HFF-Myc (cell line): ENCODE data around the gene TSPYL6.
"Not testable (repeated sequence)": the region's sequence is repeated elsewhere in the genome, so short reads cannot be mapped to it uniquely, and the experiment has no call there.

ENCODE experiments used
- DNase-seq: peaks from one replicate; pipeline ENCODE4 v3.0.0-alpha.2; 2011; ENCODE audit warnings: low read depth; ENCODE audit errors: extremely low read depth
- H3K4me3 ChIP-seq: replicated peaks from 2 replicates; pipeline ENCODE4 v1.5.1; 2011; ENCODE audit warnings: low read depth, mild to moderate bottlenecking, control low read depth, low read length
- CTCF ChIP-seq: IDR thresholded peaks from 2 replicates; pipeline ENCODE4 v1.5.1; 2012; ENCODE audit warnings: mild to moderate bottlenecking, low read depth, low read length, control low read depth; ENCODE audit errors: missing control alignments

TSPYL6 gene

GRCh38 chr2:54271189-54271588, 15.2 kb upstream of the TSPYL6 start:
- DNase-seq: no peak
- no peak for TF ChIP-seq CTCF

DNA sequence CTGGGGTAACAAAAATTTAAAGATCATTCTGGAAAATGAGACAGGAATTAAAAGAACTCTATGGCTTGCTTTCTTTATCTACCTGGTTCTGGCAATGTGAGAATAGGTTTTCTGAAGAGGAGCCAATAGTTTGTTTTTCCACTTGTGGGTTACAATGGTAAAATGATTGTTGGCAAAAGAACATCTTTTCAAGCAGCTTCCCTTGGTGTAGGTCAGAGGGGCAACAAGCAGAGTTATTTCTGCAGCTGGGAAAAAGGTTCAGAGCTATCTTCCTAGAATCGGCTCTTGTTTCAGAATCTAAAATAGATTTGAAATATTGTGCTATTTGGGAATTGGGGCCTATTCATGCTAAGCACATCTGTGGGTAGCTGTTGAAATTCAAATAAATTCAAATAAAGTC, 11.5 kb upstream of the TSPYL6 start:
- no peak for TF ChIP-seq CTCF
- DNase-seq: no peak

More at GRCh38 chr2:54271189-54271588, 15.2 kb upstream of the TSPYL6 start:
- H3K4me3 ChIP-seq: no peak overlapping the region

GRCh38 chr2:54265081-54265480, 9.1 kb upstream of the TSPYL6 start:
- not testable (repeated sequence) for H3K4me3 ChIP-seq, DNase-seq

More for the DNA sequence above, 11.5 kb upstream of the TSPYL6 start:
- H3K4me3 ChIP-seq: no peak overlapping the region

DNA sequence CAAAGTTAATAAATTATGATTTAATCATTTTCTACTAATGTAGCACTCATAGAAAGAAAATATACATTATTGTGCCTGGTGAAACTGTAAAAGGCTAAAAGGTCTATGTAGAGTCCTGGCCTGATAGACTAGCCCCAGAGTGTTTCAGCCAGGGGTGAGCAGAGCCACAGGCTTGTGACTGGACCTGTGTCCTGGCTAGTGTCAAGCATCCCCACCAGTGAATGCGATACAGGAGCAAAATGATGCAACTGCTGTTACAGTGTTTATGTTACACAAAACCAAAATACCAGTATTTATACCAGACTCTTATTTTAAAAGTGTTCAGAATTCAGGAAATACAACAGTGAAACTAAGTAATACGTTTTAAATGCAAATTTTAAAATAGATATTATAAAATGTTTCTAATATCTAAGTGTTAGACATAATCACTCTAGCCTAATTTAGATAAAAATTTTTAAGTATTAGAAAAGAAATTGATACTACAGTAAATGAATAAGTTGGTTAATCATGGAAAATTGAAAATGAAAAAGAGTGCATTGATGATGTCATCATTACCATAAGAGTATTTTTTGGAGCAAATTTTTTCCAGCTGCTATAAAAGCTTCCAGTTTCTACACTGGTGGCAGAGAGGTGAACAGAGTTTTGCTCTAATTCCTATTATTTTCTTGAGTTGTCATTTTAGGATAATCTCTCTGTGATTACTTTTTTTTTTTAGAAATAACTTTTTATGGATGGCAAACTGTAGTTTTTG, 6.2 kb upstream of the TSPYL6 start:
- no peak overlapping the region for H3K4me3 ChIP-seq
- DNase-seq: no peak
- TF ChIP-seq CTCF: no peak

DNA sequence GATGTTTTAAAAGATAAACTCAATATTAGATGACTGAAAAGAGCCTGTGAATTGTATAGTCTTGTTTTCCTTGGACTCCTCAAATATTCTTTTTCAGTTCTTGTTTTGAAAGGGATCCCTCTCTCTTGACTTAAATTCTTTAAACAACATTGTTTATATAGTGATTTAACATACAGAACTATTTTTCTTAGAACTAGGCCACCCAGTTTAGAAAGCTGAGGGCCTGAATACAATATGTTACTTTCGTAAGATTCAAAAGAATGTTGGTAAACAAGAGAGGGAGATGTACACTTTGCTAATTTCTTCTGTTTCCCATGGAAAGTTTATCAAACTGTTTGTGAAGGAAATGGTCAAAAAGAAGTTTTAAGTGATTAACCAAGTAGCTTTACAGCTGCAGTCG, 5.5 kb upstream of the TSPYL6 start:
- no peak for DNase-seq
- no peak overlapping the region for H3K4me3 ChIP-seq
- TF ChIP-seq CTCF: no peak

DNA sequence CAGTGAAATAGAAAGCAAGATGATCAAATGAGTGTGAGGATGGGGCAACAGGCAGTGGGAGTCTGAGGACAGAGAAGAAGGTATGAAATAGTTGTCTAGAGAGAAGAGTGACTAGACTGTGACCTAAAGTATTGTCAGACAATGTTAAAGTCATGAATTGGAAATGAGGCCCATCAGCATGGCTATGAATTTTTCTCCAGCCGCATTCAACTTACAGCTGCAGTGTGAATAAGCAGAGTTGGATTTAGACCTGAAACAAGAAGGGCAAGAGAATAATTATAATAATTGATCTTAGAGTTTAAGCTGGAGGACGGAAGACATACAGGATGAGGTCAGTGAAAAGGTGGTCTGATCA, 4.2 kb upstream of the TSPYL6 start:
- TF ChIP-seq CTCF: no peak
- no peak overlapping the region for H3K4me3 ChIP-seq
- DNase-seq: no peak

GRCh38 chr2:54259413-54260240, 3.6 kb upstream of the TSPYL6 start:
- TF ChIP-seq CTCF: no peak
- DNase-seq: no peak
- H3K4me3 ChIP-seq: no peak overlapping the region
